ENCODE data around the gene CLEC11A.
"Not testable (repeated sequence)": the region's sequence is repeated elsewhere in the genome, so short reads cannot be mapped to it uniquely, and the experiment has no call there.

CLEC11A gene

GRCh38 chr19:50761501-50761900 is 38.3 kb downstream of the CLEC11A start:
- DNase-seq (ENCODE audit: low spot score), result not testable (repeated sequence)

DNA sequence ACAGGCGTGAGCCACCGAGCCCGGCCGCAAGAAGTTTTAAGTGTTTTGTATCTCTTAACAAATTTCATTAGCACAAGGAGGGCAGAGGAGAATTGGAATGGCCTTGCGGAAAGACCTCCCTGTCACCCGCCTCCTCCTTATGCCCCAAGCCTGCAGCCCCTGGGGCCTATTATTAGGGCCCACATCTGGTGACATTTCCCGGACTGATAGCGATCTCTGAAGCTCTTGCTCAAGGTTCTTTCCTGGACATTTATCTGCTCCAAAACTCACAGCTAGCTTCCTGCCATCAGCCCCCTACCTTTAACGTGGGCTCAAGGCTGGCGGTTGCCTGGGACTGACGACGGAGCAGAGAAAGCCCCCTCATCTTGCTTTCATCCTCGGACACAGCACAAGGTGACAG is 40.4 kb downstream of the CLEC11A start:
- not testable (repeated sequence) for DNase-seq (ENCODE audit: low spot score)

- DNase-seq (ENCODE audit: low spot score), result no peak
These were observed 41.2 kb downstream of the CLEC11A start for GRCh38 chr19:50764409-50764808.

GRCh38 chr19:50766746-50767145 is 43.6 kb downstream of the CLEC11A start:
- not testable (repeated sequence) for DNase-seq (ENCODE audit: low spot score)

GRCh38 chr19:50767263-50767662 is 44.1 kb downstream of the CLEC11A start:
- not testable (repeated sequence) for DNase-seq (ENCODE audit: low spot score)

- no peak for DNase-seq (ENCODE audit: low spot score)
These were observed 45.1 kb downstream of the CLEC11A start for GRCh38 chr19:50768277-50768676.

- not testable (repeated sequence) for DNase-seq (ENCODE audit: low spot score)
These were observed 47.0 kb downstream of the CLEC11A start, which contains the start of gene GPR32 for GRCh38 chr19:50770164-50770563. Gene GPR32, plus strand, starts transcription at chr19:50770464. Its CDS starts 137 bp downstream, at chr19:50770601.

GRCh38 chr19:50770888-50771287 is 47.7 kb downstream of the CLEC11A start:
- DNase-seq (ENCODE audit: low spot score), result no peak

- DNase-seq (ENCODE audit: low spot score), result no peak
These were observed 49.3 kb downstream of the CLEC11A start for GRCh38 chr19:50772476-50772875.

- not testable (repeated sequence) for DNase-seq (ENCODE audit: low spot score)
These were observed 49.7 kb downstream of the CLEC11A start for GRCh38 chr19:50772912-50773311.

GRCh38 chr19:50773454-50773853 is 50.3 kb downstream of the CLEC11A start:
- DNase-seq (ENCODE audit: low spot score), result not testable (repeated sequence)

Measured in hematopoietic multipotent progenitor cell treated with erythropoietin and hydrocortisone succinate and interleukin-3 and kit ligand, for 17 days (in vitro differentiated cells).